Endothelial cell of umbilical vein (primary cell): ENCODE measurements around the gene GBF1. TPM values are rescaled to one million over a fixed set of nuclear protein-coding genes. Genes with fewer than 3 reads are reported as not detected.

Source experiments
- BruUV-seq: library from RNA; stranded (reverse); fragments of 400-500 nt; replicated peaks from 2 replicates; lab custom pipeline; 2021; lab: Mats Ljungman, UMichigan
- CTCF ChIA-PET: fragments of 300-600, 350-600 bp; sonication (Branson Sonifier 250); formaldehyde crosslinking; loops from one replicate; lab custom pipeline; 2021; ENCODE audit warnings: antibody characterized with exemption, inconsistent platforms; lab: Charles Lee
- POLR2A ChIA-PET: fragments of 300-600, 350-600 bp; sonication (Branson Sonifier 250); formaldehyde crosslinking; loops from one replicate; lab custom pipeline; 2021; ENCODE audit warnings: antibody characterized with exemption, inconsistent platforms; lab: Charles Lee
- DNase-seq: peaks from one replicate; pipeline ENCODE4 v3.0.0-alpha.2; 2011; ENCODE audit warnings: low read depth, low spot score
- FAIRE-seq: peaks from 2 replicates; lab custom pipeline; 2011; peaks lifted over from hg19 to GRCh38; lab: Jason Lieb, UNC
- H2AFZ ChIP-seq: 2 replicates; pipeline ENCODE4 v1.6.0; 2012; ENCODE audit warnings: low read depth, low read length, control low read depth, inconsistent platforms
- H3K27ac ChIP-seq: 2 replicates; pipeline ENCODE4 v1.5.1; 2011; ENCODE audit warnings: low read depth, mild to moderate bottlenecking, control low read depth, low read length, moderate library complexity; ENCODE audit not compliant: insufficient read depth
- H3K27me3 ChIP-seq, 2 experiments: 2 replicates each; pipeline versions ENCODE4 v1.6.0 to v1.6.1; 2011; ENCODE audit warnings: low read length in 2 of 2, mixed read lengths in 1 of 2; ENCODE audit not compliant: control insufficient read depth in 2 of 2, insufficient read depth in 2 of 2
- H3K36me3 ChIP-seq, 2 experiments: 2 replicates in 1 of 2; 3 replicates in 1 of 2; pipeline ENCODE4 v1.5.1; 2011; ENCODE audit warnings: low read length in 2 of 2, mild to moderate bottlenecking in 1 of 2, moderate library complexity in 1 of 2; ENCODE audit not compliant: control insufficient read depth in 2 of 2, insufficient read depth in 2 of 2; ENCODE audit errors: extremely low read depth in 1 of 2
- H3K4me1 ChIP-seq: 3 replicates; pipeline ENCODE4 v1.5.1; 2011; ENCODE audit warnings: mild to moderate bottlenecking, low read length; ENCODE audit not compliant: control insufficient read depth, insufficient read depth; ENCODE audit errors: extremely low read depth
- H3K4me2 ChIP-seq: 2 replicates; pipeline ENCODE4 v1.6.1; 2011; ENCODE audit warnings: low read length, control low read depth, mixed read lengths; ENCODE audit not compliant: insufficient read depth
- H3K4me3 ChIP-seq, 3 experiments: fragments of 200-600 bp in 1 of 3; sonication (generic), shearing (Covaris generic) in 1 of 3; replicated peaks in 1 of 3; 2 replicates each; pipeline ENCODE4 v1.5.1; 2011 to 2016; ENCODE audit warnings: control low read depth in 3 of 3, low read length in 3 of 3, mild to moderate bottlenecking in 2 of 3, inconsistent platforms in 1 of 3, low read depth in 1 of 3, moderate library complexity in 1 of 3; ENCODE audit not compliant: insufficient read depth in 1 of 3
- H3K79me2 ChIP-seq: 2 replicates; pipeline ENCODE4 v1.6.0; 2012; ENCODE audit warnings: low read length, inconsistent platforms; ENCODE audit not compliant: control insufficient read depth, insufficient read depth
- H3K9ac ChIP-seq: replicated peaks from 2 replicates; pipeline ENCODE3; 2011; ENCODE audit warnings: low read length, control low read depth; ENCODE audit not compliant: insufficient read depth; ENCODE audit errors: extremely low read depth
- H3K9me1 ChIP-seq: replicated peaks from 3 replicates; pipeline ENCODE4 v1.6.0; 2011; ENCODE audit warnings: mild to moderate bottlenecking, low read length; ENCODE audit not compliant: control insufficient read depth, insufficient read depth; ENCODE audit errors: extremely low read depth
- H3K9me3 ChIP-seq: replicated peaks from 2 replicates; pipeline ENCODE4 v1.5.1; 2012; ENCODE audit warnings: low read length, inconsistent platforms; ENCODE audit not compliant: control insufficient read depth, insufficient read depth
- H4K20me1 ChIP-seq: replicated peaks from 2 replicates; pipeline ENCODE3; 2011; ENCODE audit warnings: mild to moderate bottlenecking, low read length; ENCODE audit not compliant: control insufficient read depth, insufficient read depth; ENCODE audit errors: extremely low read depth
- CTCF ChIP-seq, 2 donors: IDR thresholded peaks; 1 replicate in 1 of 2; 2 replicates in 1 of 2; pipeline ENCODE4 v1.5.1; 2011; ENCODE audit warnings: low read length in 2 of 2, mild to moderate bottlenecking in 2 of 2, moderate library complexity in 2 of 2, control low read depth in 1 of 2, inconsistent platforms in 1 of 2, low read depth in 1 of 2; ENCODE audit not compliant: insufficient read depth in 1 of 2; ENCODE audit errors: extremely low read depth in 1 of 2
- EZH2 ChIP-seq: IDR thresholded peaks from 2 replicates; pipeline ENCODE4 v1.6.1; 2012; ENCODE audit warnings: borderline replicate concordance, low read depth, mild to moderate bottlenecking, moderate library complexity, low read length, inconsistent platforms; ENCODE audit not compliant: severe bottlenecking
- FOS ChIP-seq: IDR thresholded peaks from 2 replicates; pipeline ENCODE4 v1.6.1; 2011; ENCODE audit warnings: mild to moderate bottlenecking, low read length, moderate library complexity, borderline replicate concordance; ENCODE audit not compliant: insufficient read depth
- GATA2 ChIP-seq: IDR thresholded peaks from 2 replicates; pipeline ENCODE4 v1.7.0; 2011; ENCODE audit warnings: low read depth, mild to moderate bottlenecking, moderate library complexity, mixed read lengths, low read length; ENCODE audit not compliant: insufficient read length, insufficient read depth
- JUN ChIP-seq: IDR thresholded peaks from 2 replicates; pipeline ENCODE4 v1.6.1; 2011; ENCODE audit warnings: borderline replicate concordance, low read depth; ENCODE audit not compliant: insufficient read length, insufficient read depth
- MAX ChIP-seq: IDR thresholded peaks from 2 replicates; pipeline ENCODE4 v1.6.1; 2011; ENCODE audit not compliant: insufficient read depth, insufficient read length
- MYC ChIP-seq: IDR thresholded peaks from one replicate; pipeline ENCODE4 v1.6.1; 2011; ENCODE audit warnings: mild to moderate bottlenecking, low read depth, low read length
- POLR2A ChIP-seq: IDR thresholded peaks from 2 replicates; pipeline ENCODE4 v1.6.1; 2012; ENCODE audit warnings: low read depth, mild to moderate bottlenecking, control low read depth, low read length
- POLR2AphosphoS5 ChIP-seq: IDR thresholded peaks from 2 replicates; pipeline ENCODE4 v1.6.1; 2012; ENCODE audit warnings: low read depth, mild to moderate bottlenecking, control low read depth, low read length, moderate library complexity; ENCODE audit not compliant: insufficient read depth
- dilution Hi-C: fragments of 300-500 bp; cut with MboI; formaldehyde crosslinking; loops from one replicate; pipeline ENCODE4 v1.15.0; 2019; ENCODE audit warnings: low sequenced_read_pairs; ENCODE audit not compliant: extremely low pct_ligation_motif_present
- intact Hi-C: fragments of 100-400 bp; cut with micrococcal nuclease; formaldehyde crosslinking; loops from one replicate; pipeline ENCODE4 v1.10.0; 2022
- polyA plus RNA-seq, 4 experiments: library from polyadenylated mRNA; depleted of rRNA in 3 of 4; stranded (reverse) in 3 of 4; unstranded in 1 of 4; fragments of >200 nt; gene quantifications; 2 replicates each; pipeline versions ENCODE4 v1.2.1 to v1.2.3, GENCODE V29; 2011 to 2012; ENCODE audit warnings: missing spikeins in 1 of 4
- total RNA-seq: library from RNA; stranded (reverse); gene quantifications from 2 replicates; pipeline ENCODE4 v1.2.3, GENCODE V29; 2021

The GBF1 gene
- total and polyA plus RNA-seq, 2 donors (not counting 3 experiments of a cell fraction or from before 2014, with no cell fraction given): 26.0 to 49.7 TPM

- H3K9ac ChIP-seq: no peak overlapping the region
- H2AFZ ChIP-seq: no peak overlapping the region
- dilution Hi-C loops: no loop called here
- H3K27me3 ChIP-seq: no peaks in the 10 kb centered on the region
- no peak overlapping the region for H3K4me2 ChIP-seq
- H3K36me3 ChIP-seq: peaks cover 0 to 32% of the 10 kb centered on the region in 2 experiments
- no peaks in the 10 kb centered on the region for H4K20me1 ChIP-seq
- intact Hi-C loops: no loop called here
- CTCF ChIA-PET: interaction anchor here (1.0 to 9.2 kb wide), 16 partner anchors 12 to 233 kb away, joined by 3 to 168 read pairs (median 4); partner anchors contain the start of genes CUEDC2 and FBXL15
- H3K9me1 ChIP-seq: no peaks in the 10 kb centered on the region
- peaks cover 10% of the 10 kb centered on the region for H3K4me1 ChIP-seq
- DNase-seq (no peak), FAIRE-seq (no peak)
- no peak overlapping the region for H3K27ac ChIP-seq
- no TSS peak for BruUV-seq
- TF ChIP-seq CTCF (IDR thresholded peaks at IDR 0.05; ENCODE audit: extremely low read depth in 1 of 2, insufficient read depth in 1 of 2, low read depth in 1 of 2, low read length in 2 of 2): no peak
- no peak for TF ChIP-seq FOS
- no peak for TF ChIP-seq POLR2AphosphoS5
- TF ChIP-seq POLR2A: no peak
- TF ChIP-seq EZH2: no peak
- no peak for TF ChIP-seq GATA2
- TF ChIP-seq JUN: no peak
- TF ChIP-seq MYC: no peak
- no peak for TF ChIP-seq MAX
- no peaks in the 10 kb centered on the region for H3K79me2 ChIP-seq
- no peak overlapping the region for H3K4me3 ChIP-seq
- POLR2A ChIA-PET: interaction anchor here (1.0 kb wide), 1 partner anchor 14 kb away, joined by 3 read pairs; no protein-coding TSS in a partner anchor
- H3K9me3 ChIP-seq: no peaks in the 10 kb centered on the region
Measured at GRCh38 chr10:102400076-102400475, 154.7 kb downstream of the GBF1 start.
